ENCODE measurements around the gene SLC35G3.

DNA sequence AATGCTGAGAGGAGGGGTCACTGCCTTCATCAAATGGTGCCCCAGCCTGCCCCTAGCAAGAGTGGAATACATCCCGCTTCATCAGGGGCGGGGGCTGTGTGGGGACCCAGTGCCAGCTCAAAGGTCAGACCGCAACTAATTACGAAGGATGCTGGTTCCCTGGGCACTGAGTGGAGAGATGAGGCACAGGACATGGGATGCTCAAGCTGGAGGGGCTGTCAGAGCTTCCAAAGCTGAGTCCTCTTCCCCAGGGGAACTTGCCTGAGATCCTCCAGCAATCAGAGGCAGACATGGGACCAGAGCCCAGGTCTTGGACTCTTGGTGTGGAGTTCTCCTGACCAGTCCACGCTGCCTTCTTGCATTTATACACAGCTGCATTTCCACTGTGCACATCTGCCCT lies 27.7 kb downstream of the SLC35G3 start:
- TF ChIP-seq CTCF (IDR thresholded peaks at IDR 0.05) (no peak), POLR2A (IDR thresholded peaks at IDR 0.05) (no peak)

All from body of pancreas (tissue), 4 donors.